Right atrium auricular region (tissue), 2 donors: ENCODE results near the gene VASN. TPM values are rescaled to one million over a fixed set of nuclear protein-coding genes. Genes with fewer than 3 reads are reported as not detected.
"Not testable (repeated sequence)": the region's sequence is repeated elsewhere in the genome, so short reads cannot be mapped to it uniquely, and the experiment has no call there.

Experiments
- DNase-seq: peaks from one replicate; pipeline ENCODE4 v3.0.0-alpha.2; 2019; ENCODE audit warnings: low spot score
- H3K27ac ChIP-seq, 2 donors: fragments of 200-600 bp; sonication (generic); 1 replicate in 1 of 2; 2 replicates in 1 of 2; pipeline ENCODE4 v1.5.1; 2016 to 2019
- H3K27me3 ChIP-seq, 2 donors: fragments of 200-600 bp; sonication (generic); one replicate each; pipeline versions ENCODE4 v1.5.1 to v1.6.0; 2017 to 2019
- H3K36me3 ChIP-seq: fragments of 200-600 bp; sonication (generic); one replicate; pipeline ENCODE4 v1.5.1; 2016
- H3K4me1 ChIP-seq, 2 donors: fragments of 200-600 bp; sonication (generic); one replicate each; pipeline versions ENCODE4 v1.5.1 to v1.6.0; 2017 to 2019
- H3K4me3 ChIP-seq, 2 donors: fragments of 200-600 bp; sonication (generic); 1 replicate in 1 of 2; 2 replicates in 1 of 2; pipeline ENCODE4 v1.5.1; 2017 to 2019; ENCODE audit warnings: mild to moderate bottlenecking in 1 of 2, moderate library complexity in 1 of 2
- H3K9me3 ChIP-seq, 2 donors: fragments of 200-600 bp; sonication (generic); one replicate each; pipeline ENCODE4 v1.5.1; 2019
- total RNA-seq, 2 donors: library from RNA; depleted of rRNA; stranded (reverse); fragments of >200 nt; gene quantifications; one replicate each; pipeline ENCODE4 v1.1.0, GENCODE V29; 2016
- TF ChIP-seq, protein P1 (sequence below), 2 donors: fragments of 200-600 bp; sonication (generic); IDR thresholded peaks; one replicate each; pipeline ENCODE4 v1.5.1; 2019; ENCODE audit warnings: antibody characterized with exemption in 2 of 2

VASN gene
- total RNA-seq, 2 donors from 2014 or later: 17.9 to 39.0 TPM

DNA sequence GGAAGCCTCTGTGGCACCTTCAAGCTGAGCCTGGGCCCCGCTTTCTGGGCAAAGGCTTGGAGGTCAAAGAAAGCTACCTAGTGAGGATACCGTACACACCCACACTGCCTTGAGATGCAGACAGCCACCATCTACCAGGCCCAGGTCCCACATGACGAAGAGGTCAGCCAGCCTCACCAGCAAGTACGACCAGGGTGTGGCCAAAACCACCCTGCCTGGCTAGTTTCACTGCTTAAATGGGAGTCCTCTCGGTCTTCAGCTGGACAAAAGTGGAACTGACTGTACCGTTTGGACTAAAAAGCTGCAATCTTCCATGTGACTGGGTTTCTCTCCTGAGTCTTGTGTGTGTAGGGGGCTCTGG lies 21.6 kb downstream of the VASN start:
- TF ChIP-seq, protein P1, sequence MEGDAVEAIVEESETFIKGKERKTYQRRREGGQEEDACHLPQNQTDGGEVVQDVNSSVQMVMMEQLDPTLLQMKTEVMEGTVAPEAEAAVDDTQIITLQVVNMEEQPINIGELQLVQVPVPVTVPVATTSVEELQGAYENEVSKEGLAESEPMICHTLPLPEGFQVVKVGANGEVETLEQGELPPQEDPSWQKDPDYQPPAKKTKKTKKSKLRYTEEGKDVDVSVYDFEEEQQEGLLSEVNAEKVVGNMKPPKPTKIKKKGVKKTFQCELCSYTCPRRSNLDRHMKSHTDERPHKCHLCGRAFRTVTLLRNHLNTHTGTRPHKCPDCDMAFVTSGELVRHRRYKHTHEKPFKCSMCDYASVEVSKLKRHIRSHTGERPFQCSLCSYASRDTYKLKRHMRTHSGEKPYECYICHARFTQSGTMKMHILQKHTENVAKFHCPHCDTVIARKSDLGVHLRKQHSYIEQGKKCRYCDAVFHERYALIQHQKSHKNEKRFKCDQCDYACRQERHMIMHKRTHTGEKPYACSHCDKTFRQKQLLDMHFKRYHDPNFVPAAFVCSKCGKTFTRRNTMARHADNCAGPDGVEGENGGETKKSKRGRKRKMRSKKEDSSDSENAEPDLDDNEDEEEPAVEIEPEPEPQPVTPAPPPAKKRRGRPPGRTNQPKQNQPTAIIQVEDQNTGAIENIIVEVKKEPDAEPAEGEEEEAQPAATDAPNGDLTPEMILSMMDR (IDR thresholded peaks at IDR 0.05): no peak
- H3K9me3 ChIP-seq: no peaks in the 10 kb centered on the region
- H3K27me3 ChIP-seq: no peaks in the 10 kb centered on the region
- no peak for DNase-seq
- H3K4me3 ChIP-seq: no peak overlapping the region
- H3K4me1 ChIP-seq: peaks cover 0 to 23% of the 10 kb centered on the region in 2 donors
- peak overlapping the region; percentile 21 to 56 for H3K27ac ChIP-seq
- H3K36me3 ChIP-seq: peaks cover 8% of the 10 kb centered on the region

DNA sequence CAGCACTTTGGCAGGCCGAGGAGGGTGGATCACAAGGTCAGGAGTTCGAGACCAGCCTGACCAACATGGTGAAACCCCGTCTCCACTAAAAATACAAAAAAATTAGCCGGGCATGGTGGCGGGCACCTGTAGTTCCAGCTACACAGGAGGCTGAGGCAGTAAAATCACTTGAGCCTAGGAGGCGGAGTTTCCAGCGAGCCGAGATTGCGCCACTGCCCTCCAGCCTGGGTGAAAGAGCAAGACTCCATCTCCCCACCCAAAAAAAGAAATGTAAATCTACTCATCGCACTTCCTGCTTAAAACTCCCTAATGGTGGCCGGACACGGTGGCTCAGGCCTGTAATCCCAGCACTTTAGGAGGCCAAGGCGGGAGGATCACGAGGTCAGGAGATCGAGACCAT lies 22.2 kb downstream of the VASN start:
- not testable (repeated sequence) for H3K27me3 ChIP-seq, H3K4me3 ChIP-seq, H3K9me3 ChIP-seq, H3K27ac ChIP-seq, H3K36me3 ChIP-seq, DNase-seq
- H3K4me1 ChIP-seq: peaks cover 0 to 17% of the 10 kb centered on the region in 2 donors

DNA sequence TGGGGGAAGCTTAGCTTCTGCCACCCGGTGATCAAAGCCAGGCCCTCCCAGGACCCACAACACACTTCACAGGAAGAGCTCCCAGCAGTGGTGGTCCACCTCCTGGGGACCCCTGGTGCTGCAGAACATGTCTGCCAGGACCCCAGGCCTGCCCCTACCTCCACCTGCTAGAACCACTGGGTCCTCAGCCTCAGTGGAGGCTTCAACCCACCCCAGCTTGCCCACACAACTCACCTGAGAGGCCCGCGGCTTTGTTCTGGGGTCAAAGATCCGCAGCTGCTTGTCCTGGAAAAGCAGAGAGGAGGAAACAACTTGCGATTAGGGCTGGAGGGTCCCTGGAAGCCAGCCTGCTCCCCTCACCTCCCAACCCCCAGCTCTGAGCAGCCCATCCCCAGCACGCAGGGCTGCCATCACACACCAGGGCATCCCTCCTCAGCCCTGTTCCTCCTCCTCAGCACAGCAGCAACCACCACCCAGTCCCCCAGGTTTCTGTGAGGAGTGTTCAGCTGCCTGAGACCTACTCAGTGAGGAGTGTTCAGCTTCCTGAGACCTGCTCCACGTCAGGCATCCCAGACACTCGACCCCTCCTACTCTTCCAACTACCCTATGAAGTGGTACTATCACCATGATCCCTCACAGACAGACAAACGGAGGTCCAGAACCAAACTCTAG lies 23.5 kb downstream of the VASN start:
- H3K36me3 ChIP-seq: peaks cover 8% of the 10 kb centered on the region
- no peaks in the 10 kb centered on the region for H3K27me3 ChIP-seq
- DNase-seq: no peak
- TF ChIP-seq, protein P1 (IDR thresholded peaks at IDR 0.05): no peak
- peaks cover 0 to 10% of the 10 kb centered on the region in 2 donors for H3K4me1 ChIP-seq
- no peaks in the 10 kb centered on the region for H3K9me3 ChIP-seq
- H3K27ac ChIP-seq: no peak overlapping the region
- H3K4me3 ChIP-seq: no peak overlapping the region

DNA sequence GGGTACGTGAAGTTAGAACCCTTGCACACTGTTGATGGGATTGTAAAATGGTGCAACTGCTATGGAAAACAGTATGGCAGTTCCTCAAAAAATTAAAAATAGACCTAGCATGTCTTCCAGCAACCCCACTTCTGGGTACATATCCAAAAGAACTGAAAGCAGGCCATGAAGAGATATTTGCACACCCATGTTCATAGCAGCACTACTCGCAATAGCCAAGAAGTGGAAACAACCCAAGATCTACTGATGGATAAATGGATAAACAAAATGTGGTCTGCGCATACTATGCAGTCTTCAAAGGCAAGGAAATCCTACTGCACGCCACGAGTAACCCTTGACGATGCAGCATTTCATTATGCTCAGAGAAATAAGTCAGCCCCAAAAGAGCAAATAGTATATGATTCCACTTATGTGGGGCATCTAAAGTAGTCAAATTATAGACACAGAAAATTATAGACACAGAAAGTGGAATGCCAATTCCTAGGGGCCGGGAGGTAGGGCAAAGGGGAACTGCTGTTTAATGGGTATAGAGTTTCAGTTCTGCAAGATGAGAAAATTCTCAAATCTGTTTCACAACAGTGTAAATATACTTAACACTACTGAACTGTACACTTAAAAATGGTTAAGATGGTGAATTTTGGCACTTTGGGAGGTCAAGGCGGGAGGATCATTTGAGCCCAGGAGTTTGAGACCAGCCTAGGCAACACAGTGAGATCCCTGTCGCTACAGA lies 27.5 kb downstream of the VASN start:
- Histone ChIP-seq H3K4me1 (peaks cover 0 to 9% of the 10 kb centered on the region in 2 donors), H3K36me3 (peaks cover 8% of the 10 kb centered on the region), H3K4me3 (no peak overlapping the region), H3K27me3 (no peaks in the 10 kb centered on the region), H3K9me3 (no peaks in the 10 kb centered on the region), H3K27ac (no peak overlapping the region)
- no peak for DNase-seq
- TF ChIP-seq, protein P1 (IDR thresholded peaks at IDR 0.05): no peak

DNA sequence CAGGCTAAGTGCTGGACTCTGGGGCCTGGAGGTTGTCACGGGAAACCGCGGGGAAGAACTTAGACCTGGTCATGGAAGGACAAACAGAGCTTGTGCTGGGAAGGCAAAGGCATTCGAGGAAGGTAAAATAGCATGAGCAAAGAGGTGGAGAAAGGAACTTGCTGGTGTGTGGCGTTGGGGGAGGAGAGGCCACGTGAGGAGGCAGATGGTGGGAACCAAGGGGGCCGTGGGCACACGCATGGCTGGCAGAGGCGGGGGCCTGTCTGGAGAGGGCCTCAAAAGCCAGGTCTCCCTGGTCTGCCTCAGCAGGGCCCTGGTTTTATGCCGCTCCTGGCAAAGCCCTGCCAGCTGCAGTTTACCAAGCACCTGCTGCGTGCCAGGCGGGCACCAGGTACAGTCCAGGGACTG lies 29.4 kb downstream of the VASN start:
- TF ChIP-seq, protein P1 (IDR thresholded peaks at IDR 0.05): no peak
- H3K9me3 ChIP-seq: no peaks in the 10 kb centered on the region
- peaks cover 5% of the 10 kb centered on the region for H3K36me3 ChIP-seq
- no peak overlapping the region for H3K27ac ChIP-seq
- no peak for DNase-seq
- no peak overlapping the region for H3K4me3 ChIP-seq
- H3K4me1 ChIP-seq: peaks cover 0 to 9% of the 10 kb centered on the region in 2 donors
- H3K27me3 ChIP-seq: no peaks in the 10 kb centered on the region

DNA sequence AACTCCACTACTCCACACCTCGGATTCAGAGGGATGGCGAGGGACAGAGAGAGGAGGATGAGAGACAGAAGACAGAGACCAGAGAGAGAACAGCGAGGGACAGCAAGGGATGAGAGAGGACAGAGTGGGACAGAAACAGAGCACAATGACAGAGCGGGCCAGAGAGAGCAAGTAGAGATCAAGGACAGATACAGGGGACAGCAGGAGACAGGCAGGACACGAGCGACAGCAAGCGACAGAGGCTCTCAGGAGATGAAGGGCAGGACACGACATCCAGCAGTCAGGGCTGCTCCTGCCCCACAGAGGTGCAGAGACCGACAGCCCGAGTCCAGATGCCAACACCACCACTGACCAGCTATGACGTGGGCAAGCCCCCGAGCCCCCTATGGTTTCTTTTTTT lies 29.9 kb downstream of the VASN start:
- H3K4me3 ChIP-seq: no peak overlapping the region
- no peaks in the 10 kb centered on the region for H3K27me3 ChIP-seq
- no peaks in the 10 kb centered on the region for H3K9me3 ChIP-seq
- no peak for DNase-seq
- H3K36me3 ChIP-seq: peaks cover 8% of the 10 kb centered on the region
- TF ChIP-seq, protein P1 (IDR thresholded peaks at IDR 0.05): no peak
- H3K4me1 ChIP-seq: peaks cover 0 to 9% of the 10 kb centered on the region in 2 donors
- H3K27ac ChIP-seq: no peak overlapping the region
